IMR-90 (cell line): ENCODE measurements around the gene SEC61B.

Source experiments
- BHLHE40 ChIP-seq: fragments of 150-350 bp; IDR thresholded peaks from 2 replicates; pipeline ENCODE4 v1.6.1; 2016; ENCODE audit warnings: mild to moderate bottlenecking, low read depth, low read length
- CTCF ChIP-seq: conservative IDR thresholded peaks from 2 replicates; pipeline ENCODE4 v1.5.1; 2012; ENCODE audit warnings: mild to moderate bottlenecking, low read depth, low read length, improper control_type of control experiment
- ELK1 ChIP-seq: fragments of 150-350 bp; IDR thresholded peaks from 2 replicates; pipeline ENCODE4 v1.6.1; 2016; ENCODE audit warnings: low read depth, mild to moderate bottlenecking, low read length, moderate library complexity, borderline replicate concordance
- MAFK ChIP-seq: IDR thresholded peaks from 2 replicates; pipeline ENCODE4 v1.6.1; 2012; ENCODE audit warnings: low read depth, low read length, improper control_type of control experiment
- MXI1 ChIP-seq: IDR thresholded peaks from 2 replicates; pipeline ENCODE4 v1.6.1; 2012; ENCODE audit warnings: low read depth, mild to moderate bottlenecking, low read length, moderate library complexity, borderline replicate concordance
- NFE2L2 ChIP-seq: fragments of 150-350 bp; IDR thresholded peaks from 2 replicates; pipeline ENCODE4 v1.6.1; 2016; ENCODE audit warnings: low read depth, mild to moderate bottlenecking, low read length
- POLR2A ChIP-seq: IDR thresholded peaks from 2 replicates; pipeline ENCODE4 v1.6.1; 2012; ENCODE audit warnings: mild to moderate bottlenecking, low read depth, low read length
- RAD21 ChIP-seq: IDR thresholded peaks from 2 replicates; pipeline ENCODE4 v1.6.1; 2012; ENCODE audit warnings: low read length, improper control_type of control experiment
- RCOR1 ChIP-seq: IDR thresholded peaks from 2 replicates; pipeline ENCODE4 v1.6.1; 2012; ENCODE audit warnings: mild to moderate bottlenecking, low read length, improper control_type of control experiment; ENCODE audit not compliant: insufficient replicate concordance
- RFX5 ChIP-seq: IDR thresholded peaks from 2 replicates; pipeline ENCODE4 v1.8.0; 2012; ENCODE audit warnings: low read depth, mild to moderate bottlenecking, low read length, moderate library complexity
- SMC3 ChIP-seq: fragments of 150-350 bp; IDR thresholded peaks from 2 replicates; pipeline ENCODE4 v1.6.1; 2016; ENCODE audit warnings: low read depth, mild to moderate bottlenecking, antibody characterized with exemption, low read length, moderate library complexity

- TF ChIP-seq RAD21 (no peak), CTCF (no peak), POLR2A (no peak), NFE2L2 (no peak), RCOR1 (no peak), ELK1 (no peak), SMC3 (no peak), MXI1 (no peak), BHLHE40 (no peak), RFX5 (no peak), MAFK (no peak)
Measured at GRCh38 chr9:99216073-99216472, 6.0 kb upstream of the SEC61B start.
